GM10248 (cell line): ENCODE measurements around the gene SLC22A1.
"Not testable (repeated sequence)": the region's sequence is repeated elsewhere in the genome, so short reads cannot be mapped to it uniquely, and the experiment has no call there.

Source experiments
- CTCF ChIA-PET: fragments of 300-600 bp; sonication (Branson Sonifier 250); formaldehyde crosslinking; extraction: SDS; loops from one replicate; lab custom pipeline; 2021; ENCODE audit warnings: antibody characterized with exemption; lab: Yijun Ruan, JAX
- POLR2A ChIA-PET: fragments of 350-650 bp; sonication (Branson Sonifier 250); formaldehyde crosslinking; extraction: SDS; loops from one replicate; lab custom pipeline; 2020; ENCODE audit warnings: antibody characterized with exemption; lab: Yijun Ruan, JAX
- DNase-seq: peaks from one replicate; pipeline ENCODE4 v3.0.0; 2012; ENCODE audit errors: extremely low spot score
- TF ChIP-seq, protein P1 (sequence below): IDR thresholded peaks from 2 replicates; pipeline ENCODE4 v1.5.1; 2012; ENCODE audit warnings: mild to moderate bottlenecking, low read depth; ENCODE audit errors: extremely low read depth, missing control alignments, control extremely low read depth

Gene SLC22A1

DNA sequence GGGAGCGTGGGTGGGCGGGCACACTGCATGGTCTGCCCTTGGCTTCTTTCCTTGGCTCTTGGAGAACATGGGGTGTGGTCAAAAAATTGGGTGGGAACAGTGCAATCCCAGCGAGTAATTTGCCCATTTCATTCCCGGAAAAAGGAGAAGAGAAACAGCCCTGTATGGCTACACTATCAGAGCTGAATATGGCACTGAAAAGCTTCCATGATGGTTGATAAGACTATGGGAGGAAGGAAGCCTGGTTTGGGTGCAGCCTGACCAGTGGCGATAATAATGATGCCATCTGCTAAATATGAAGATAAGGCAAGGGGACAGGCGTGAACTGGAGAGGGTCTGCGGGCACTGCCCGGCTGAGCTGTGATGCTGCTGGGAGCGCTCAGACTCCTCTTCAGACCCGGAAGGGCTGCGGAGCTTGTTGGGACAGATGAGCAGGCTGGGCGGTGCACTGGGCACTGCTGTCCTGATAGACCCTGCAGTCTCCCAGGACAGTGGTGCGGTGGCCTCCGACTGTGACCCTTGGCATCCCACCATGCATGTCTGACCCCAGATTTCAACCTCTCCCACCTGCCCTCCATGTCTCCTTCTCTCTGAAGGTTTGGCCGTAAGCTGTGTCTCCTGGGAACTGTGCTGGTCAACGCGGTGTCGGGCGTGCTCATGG is 10.2 kb downstream of the SLC22A1 start:
- CTCF ChIA-PET: interaction anchor here (1.2 kb wide), 1 partner anchor 402 kb away, joined by 3 read pairs; no protein-coding TSS in a partner anchor
- TF ChIP-seq, protein P1, sequence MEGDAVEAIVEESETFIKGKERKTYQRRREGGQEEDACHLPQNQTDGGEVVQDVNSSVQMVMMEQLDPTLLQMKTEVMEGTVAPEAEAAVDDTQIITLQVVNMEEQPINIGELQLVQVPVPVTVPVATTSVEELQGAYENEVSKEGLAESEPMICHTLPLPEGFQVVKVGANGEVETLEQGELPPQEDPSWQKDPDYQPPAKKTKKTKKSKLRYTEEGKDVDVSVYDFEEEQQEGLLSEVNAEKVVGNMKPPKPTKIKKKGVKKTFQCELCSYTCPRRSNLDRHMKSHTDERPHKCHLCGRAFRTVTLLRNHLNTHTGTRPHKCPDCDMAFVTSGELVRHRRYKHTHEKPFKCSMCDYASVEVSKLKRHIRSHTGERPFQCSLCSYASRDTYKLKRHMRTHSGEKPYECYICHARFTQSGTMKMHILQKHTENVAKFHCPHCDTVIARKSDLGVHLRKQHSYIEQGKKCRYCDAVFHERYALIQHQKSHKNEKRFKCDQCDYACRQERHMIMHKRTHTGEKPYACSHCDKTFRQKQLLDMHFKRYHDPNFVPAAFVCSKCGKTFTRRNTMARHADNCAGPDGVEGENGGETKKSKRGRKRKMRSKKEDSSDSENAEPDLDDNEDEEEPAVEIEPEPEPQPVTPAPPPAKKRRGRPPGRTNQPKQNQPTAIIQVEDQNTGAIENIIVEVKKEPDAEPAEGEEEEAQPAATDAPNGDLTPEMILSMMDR: no peak
- POLR2A ChIA-PET: interaction anchor here (0.6 kb wide), 1 partner anchor 304 kb away, joined by 4 read pairs; no protein-coding TSS in a partner anchor
- DNase-seq: no peak

- TF ChIP-seq, protein P1: no peak
- no peak for DNase-seq
- ChIA-PET CTCF (interaction anchor here (1.2 kb wide), 1 partner anchor 401 kb away, joined by 3 read pairs; no protein-coding TSS in a partner anchor), POLR2A (interaction anchor here (0.6 kb wide), 1 partner anchor 305 kb away, joined by 4 read pairs; no protein-coding TSS in a partner anchor)
These were observed 10.7 kb downstream of the SLC22A1 start for GRCh38 chr6:160132297-160132637.

DNA sequence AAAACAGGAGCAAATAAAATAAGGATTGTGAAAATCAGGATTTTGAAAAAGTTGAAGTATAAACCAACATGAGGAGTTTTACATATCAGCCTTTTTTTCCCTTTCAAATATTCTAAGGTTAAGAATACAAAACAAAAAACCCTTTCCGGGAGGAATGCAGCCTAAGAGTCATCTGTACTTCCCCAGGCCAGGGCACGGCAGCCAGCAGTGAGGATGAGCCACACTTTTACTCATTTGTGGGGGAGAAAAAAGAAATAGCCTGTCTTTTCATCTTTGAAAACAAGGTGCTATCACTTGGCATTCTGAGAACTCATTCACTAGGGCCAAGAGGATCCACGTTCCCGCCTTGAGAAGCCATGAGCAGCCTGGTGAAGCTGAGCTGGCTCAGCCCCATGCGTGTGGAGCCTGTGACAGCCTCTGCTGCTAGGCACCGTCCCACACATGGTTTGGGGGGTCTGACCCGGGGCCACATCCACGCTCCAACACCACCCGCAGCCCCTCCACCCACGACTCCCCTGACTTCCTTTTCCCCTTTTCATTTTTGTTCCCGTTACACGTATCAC is 11.2 kb downstream of the SLC22A1 start:
- TF ChIP-seq, protein P1: no peak
- no peak for DNase-seq
- ChIA-PET POLR2A (no interaction called here), CTCF (interaction anchor here (1.2 to 2.2 kb wide), 2 partner anchors 323 to 401 kb away, joined by 3 to 8 read pairs; no protein-coding TSS in a partner anchor)

GRCh38 chr6:160133441-160134336 is 12.1 kb downstream of the SLC22A1 start:
- ChIA-PET POLR2A (no interaction called here), CTCF (interaction anchor here (1.0 to 2.2 kb wide), 3 partner anchors 20 to 400 kb away, joined by 4 to 8 read pairs (median 5); no protein-coding TSS in a partner anchor)
- DNase-seq: no peak
- TF ChIP-seq, protein P1: no peak

DNA sequence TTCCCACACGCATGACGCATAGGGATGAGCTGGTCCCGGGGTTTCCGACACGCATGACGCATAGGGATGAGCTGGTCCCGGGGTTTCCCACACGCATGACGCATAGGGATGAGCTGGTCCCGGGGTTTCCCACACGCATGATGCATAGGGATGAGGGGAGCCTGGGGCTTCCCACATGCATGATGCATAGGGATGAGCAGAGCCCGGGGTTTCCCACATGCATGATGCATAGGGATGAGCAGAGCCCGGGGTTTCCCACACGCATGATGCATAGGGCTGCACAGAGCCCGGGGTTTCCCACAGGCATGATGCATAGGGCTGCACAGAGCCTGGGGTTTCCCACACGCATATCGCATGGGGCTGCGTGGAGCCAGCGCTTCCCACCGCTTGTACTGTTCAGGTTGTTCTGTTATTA is 12.7 kb downstream of the SLC22A1 start:
- CTCF ChIA-PET: interaction anchor here (1.0 to 2.2 kb wide), 3 partner anchors 19 to 399 kb away, joined by 4 to 8 read pairs (median 5); no protein-coding TSS in a partner anchor
- DNase-seq, POLR2A ChIA-PET: not testable (repeated sequence)

DNA sequence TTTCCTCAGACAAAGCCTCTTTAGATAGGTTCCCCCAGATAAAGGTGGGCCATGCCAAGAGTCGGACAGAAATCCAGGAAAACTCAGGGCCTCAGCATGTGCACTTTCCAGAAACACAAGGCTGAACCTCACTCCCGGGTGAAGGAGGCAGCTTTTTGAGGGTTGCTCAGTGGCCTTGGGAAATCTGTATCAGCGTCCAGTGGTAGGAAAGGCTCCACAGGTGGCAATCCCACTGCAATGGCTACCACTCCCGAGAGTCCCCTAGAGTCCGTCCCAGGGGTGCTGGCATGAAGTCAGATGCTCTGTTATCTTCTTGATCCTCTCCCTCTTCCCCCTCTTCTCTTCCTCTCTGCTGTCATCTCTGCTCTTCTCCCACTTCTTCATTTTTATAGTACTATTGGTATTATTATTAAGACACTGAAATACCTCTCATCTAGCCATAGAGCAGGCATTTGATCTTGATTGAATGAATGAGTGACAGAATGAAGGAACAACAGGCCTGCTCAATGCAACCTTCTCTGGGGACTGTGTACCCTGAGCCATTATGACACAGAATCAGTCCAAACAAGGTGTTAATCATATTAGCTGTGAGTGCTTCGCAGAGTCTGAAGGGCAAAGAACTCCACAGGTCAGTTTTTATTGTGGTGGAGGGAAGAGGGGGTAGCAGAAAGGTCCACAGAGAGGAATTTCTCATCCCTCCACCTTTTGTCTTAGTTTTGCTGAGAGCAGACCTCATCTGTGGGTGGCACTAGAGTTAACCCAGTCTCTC is 13.3 kb downstream of the SLC22A1 start:
- TF ChIP-seq, protein P1: no peak
- ChIA-PET POLR2A (no interaction called here), CTCF (interaction anchor here (1.0 to 2.2 kb wide), 3 partner anchors 18 to 399 kb away, joined by 4 to 8 read pairs (median 5); no protein-coding TSS in a partner anchor)
- DNase-seq: no peak
